Measurements from ENCODE around the gene NFKBIL1. TPM values are rescaled to one million over a fixed set of nuclear protein-coding genes. Genes with fewer than 3 reads are reported as not detected.

Gene NFKBIL1
- total and polyA plus RNA-seq, 9 of the 15 experiments (the other 6 are each of a cell fraction or from before 2014, with no cell fraction given) = 0.49 to 33.1 (median 7.6) TPM

GRCh38 chr6:31541658-31542521, 5.5 kb upstream of the NFKBIL1 start, which contains the start of gene DDX39B (continued):
- TF ChIP-seq, protein P1, sequence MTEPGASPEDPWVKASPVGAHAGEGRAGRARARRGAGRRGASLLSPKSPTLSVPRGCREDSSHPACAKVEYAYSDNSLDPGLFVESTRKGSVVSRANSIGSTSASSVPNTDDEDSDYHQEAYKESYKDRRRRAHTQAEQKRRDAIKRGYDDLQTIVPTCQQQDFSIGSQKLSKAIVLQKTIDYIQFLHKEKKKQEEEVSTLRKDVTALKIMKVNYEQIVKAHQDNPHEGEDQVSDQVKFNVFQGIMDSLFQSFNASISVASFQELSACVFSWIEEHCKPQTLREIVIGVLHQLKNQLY (CRISPR knock-in tag; conservative IDR thresholded peaks at IDR 0.05) = peak; percentile 54 to 64; a peak in 1 of 4 replicates
- TF ChIP-seq NFE2 (IDR thresholded peaks at IDR 0.05; ENCODE audit: low read depth) (peak; percentile 94), ZBTB7A (IDR thresholded peaks at IDR 0.05; ENCODE audit: borderline replicate concordance, control insufficient read depth, low read depth, low read length) (no peak), STAT5A (IDR thresholded peaks at IDR 0.05; ENCODE audit: borderline replicate concordance, low read length) (0 out of 2 replicates have a peak, but pooled peaks have one; percentile 11), NONO (IDR thresholded peaks at IDR 0.05; ENCODE audit: low read depth in 2 of 2, low read length in 1 of 2) (no peak; a peak in 1 of 4 replicates), RAD21 (CRISPR knock-in tag; conservative IDR thresholded peaks at IDR 0.05 in 1 of 2, IDR thresholded peaks at IDR 0.05 in 1 of 2) (no peak), POLR2H (tag; IDR thresholded peaks at IDR 0.05; ENCODE audit: low read depth) (peak; percentile 97), ZNF707 (CRISPR knock-in tag; conservative IDR thresholded peaks at IDR 0.05) (0 out of 2 replicates have a peak, but pooled peaks have one; percentile 11), ZNF354B (CRISPR knock-in tag; IDR thresholded peaks at IDR 0.05) (peak; percentile 67), CHD2 (IDR thresholded peaks at IDR 0.05; ENCODE audit: low read depth, low read length) (peak; percentile 9; the same call in 1 of the 2 replicates), NCOA4 (IDR thresholded peaks at IDR 0.05; ENCODE audit: partially characterized antibody) (peak; percentile 70), KAT2B (IDR thresholded peaks at IDR 0.05; ENCODE audit: low read depth, low read length) (peak; percentile 99), CXXC5 (CRISPR knock-in tag; IDR thresholded peaks at IDR 0.05) (peak; percentile 87), TEAD2 (tag; IDR thresholded peaks at IDR 0.05) (no peak), MBD2 (IDR thresholded peaks at IDR 0.05; ENCODE audit: borderline replicate concordance, low read depth) (peak; percentile 85), ZNF212 (CRISPR knock-in tag; IDR thresholded peaks at IDR 0.05) (peak; percentile 86), ETS2 (tag; IDR thresholded peaks at IDR 0.05; ENCODE audit: borderline replicate concordance, poor library complexity, severe bottlenecking) (no peak), ZNF316 (IDR thresholded peaks at IDR 0.05) (peak; percentile 73)
- TF ChIP-seq, protein P2, sequence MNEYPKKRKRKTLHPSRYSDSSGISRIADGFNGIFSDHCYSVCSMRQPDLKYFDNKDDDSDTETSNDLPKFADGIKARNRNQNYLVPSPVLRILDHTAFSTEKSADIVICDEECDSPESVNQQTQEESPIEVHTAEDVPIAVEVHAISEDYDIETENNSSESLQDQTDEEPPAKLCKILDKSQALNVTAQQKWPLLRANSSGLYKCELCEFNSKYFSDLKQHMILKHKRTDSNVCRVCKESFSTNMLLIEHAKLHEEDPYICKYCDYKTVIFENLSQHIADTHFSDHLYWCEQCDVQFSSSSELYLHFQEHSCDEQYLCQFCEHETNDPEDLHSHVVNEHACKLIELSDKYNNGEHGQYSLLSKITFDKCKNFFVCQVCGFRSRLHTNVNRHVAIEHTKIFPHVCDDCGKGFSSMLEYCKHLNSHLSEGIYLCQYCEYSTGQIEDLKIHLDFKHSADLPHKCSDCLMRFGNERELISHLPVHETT (CRISPR knock-in tag; conservative IDR thresholded peaks at IDR 0.05 in 1 of 2, IDR thresholded peaks at IDR 0.05 in 1 of 2) = peak in 1 of 2 experiments; percentile 90; a peak in 2 of 4 replicates
- TF ChIP-seq, protein P3, sequence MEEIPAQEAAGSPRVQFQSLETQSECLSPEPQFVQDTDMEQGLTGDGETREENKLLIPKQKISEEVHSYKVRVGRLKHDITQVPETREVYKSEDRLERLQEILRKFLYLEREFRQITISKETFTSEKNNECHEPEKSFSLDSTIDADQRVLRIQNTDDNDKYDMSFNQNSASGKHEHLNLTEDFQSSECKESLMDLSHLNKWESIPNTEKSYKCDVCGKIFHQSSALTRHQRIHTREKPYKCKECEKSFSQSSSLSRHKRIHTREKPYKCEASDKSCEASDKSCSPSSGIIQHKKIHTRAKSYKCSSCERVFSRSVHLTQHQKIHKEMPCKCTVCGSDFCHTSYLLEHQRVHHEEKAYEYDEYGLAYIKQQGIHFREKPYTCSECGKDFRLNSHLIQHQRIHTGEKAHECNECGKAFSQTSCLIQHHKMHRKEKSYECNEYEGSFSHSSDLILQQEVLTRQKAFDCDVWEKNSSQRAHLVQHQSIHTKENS (CRISPR knock-in tag; IDR thresholded peaks at IDR 0.05) = no peak
- TF ChIP-seq, protein P4, sequence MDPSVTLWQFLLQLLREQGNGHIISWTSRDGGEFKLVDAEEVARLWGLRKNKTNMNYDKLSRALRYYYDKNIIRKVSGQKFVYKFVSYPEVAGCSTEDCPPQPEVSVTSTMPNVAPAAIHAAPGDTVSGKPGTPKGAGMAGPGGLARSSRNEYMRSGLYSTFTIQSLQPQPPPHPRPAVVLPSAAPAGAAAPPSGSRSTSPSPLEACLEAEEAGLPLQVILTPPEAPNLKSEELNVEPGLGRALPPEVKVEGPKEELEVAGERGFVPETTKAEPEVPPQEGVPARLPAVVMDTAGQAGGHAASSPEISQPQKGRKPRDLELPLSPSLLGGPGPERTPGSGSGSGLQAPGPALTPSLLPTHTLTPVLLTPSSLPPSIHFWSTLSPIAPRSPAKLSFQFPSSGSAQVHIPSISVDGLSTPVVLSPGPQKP (CRISPR knock-in tag; IDR thresholded peaks at IDR 0.05) = 0 out of 2 replicates have a peak, but pooled peaks have one; percentile 62
